ENCODE data around the gene XPR1. TPM values are rescaled to one million over a fixed set of nuclear protein-coding genes. Genes with fewer than 3 reads are reported as not detected.

The XPR1 gene
- total RNA-seq, 4 donors from 2014 or later = 16.8 to 25.3 (median 18.8) TPM

- TF ChIP-seq POLR2A (IDR thresholded peaks at IDR 0.05) (no peak), EP300 (IDR thresholded peaks at IDR 0.05) (no peak), CTCF (IDR thresholded peaks at IDR 0.05) (no peak)
- 76 to 88% methylated on average over 8 of the region's 8 CpGs for WGBS, 2 donors
- no peaks in the 10 kb centered on the region for H3K9me3 ChIP-seq
- H3K4me1 ChIP-seq = peaks cover 0 to 50% (median 20%) of the 10 kb centered on the region in 4 donors
- H3K27ac ChIP-seq = peak overlapping the region in 1 of 4 donors; percentile 61
- H3K27me3 ChIP-seq = no peaks in the 10 kb centered on the region
- peaks cover 0 to 32% (median 0%) of the 10 kb centered on the region in 3 donors for H3K36me3 ChIP-seq
- DNase-seq (ENCODE audit: low spot score in 2 of 2) = no peak
- no peak overlapping the region for H3K4me3 ChIP-seq
Observed at GRCh38 chr1:180922631-180923015, 290.8 kb downstream of the XPR1 start.

- H3K27ac ChIP-seq = peak overlapping the region in 2 of 4 donors; percentile 4 to 61
- H3K36me3 ChIP-seq = peaks cover 0 to 25% (median 0%) of the 10 kb centered on the region in 3 donors
- 54 to 60% methylated on average over 13 of the region's 13 CpGs for WGBS, 2 donors
Observed at GRCh38 chr1:180923021-180923841, 291.4 kb downstream of the XPR1 start.

DNA sequence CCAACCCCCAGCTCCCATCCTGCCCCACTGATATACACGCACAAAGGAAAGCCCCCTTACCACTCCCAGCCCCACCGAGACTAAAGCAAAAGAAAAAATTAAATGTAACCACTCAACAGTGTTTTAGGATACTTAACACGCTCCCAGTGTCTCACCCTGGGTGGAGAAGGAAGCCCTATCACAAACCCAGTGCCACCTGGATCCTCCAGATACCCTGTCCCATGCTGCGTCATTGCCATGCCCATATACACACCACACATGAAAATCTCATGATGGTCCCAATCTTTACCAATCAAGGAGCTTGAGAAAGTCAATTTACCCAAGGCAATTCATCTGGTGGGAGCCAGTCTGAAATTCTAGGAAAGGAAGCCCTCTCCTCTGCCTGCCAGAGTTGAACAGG lies 292.1 kb downstream of the XPR1 start:
- 71 to 81% methylated on average over 4 of the region's 4 CpGs for WGBS, 2 donors
- TF ChIP-seq CTCF (IDR thresholded peaks at IDR 0.05) (no peak), EP300 (IDR thresholded peaks at IDR 0.05) (no peak), POLR2A (IDR thresholded peaks at IDR 0.05) (no peak)
- no peak overlapping the region for H3K27ac ChIP-seq

More at GRCh38 chr1:180923021-180923841, 291.4 kb downstream of the XPR1 start:
- Histone ChIP-seq H3K9me3 (no peaks in the 10 kb centered on the region), H3K4me1 (peaks cover 0 to 57% (median 23%) of the 10 kb centered on the region in 4 donors), H3K27me3 (no peaks in the 10 kb centered on the region), H3K4me3 (no peak overlapping the region)
- DNase-seq (ENCODE audit: low spot score in 2 of 2) = no peak
- TF ChIP-seq EP300 (IDR thresholded peaks at IDR 0.05) = no peak
- TF ChIP-seq POLR2A (IDR thresholded peaks at IDR 0.05) = no peak
- no peak for TF ChIP-seq CTCF (IDR thresholded peaks at IDR 0.05)

GRCh38 chr1:180924939-180925338 lies 293.1 kb downstream of the XPR1 start:
- no peak for TF ChIP-seq EP300 (IDR thresholded peaks at IDR 0.05)
- TF ChIP-seq POLR2A (IDR thresholded peaks at IDR 0.05) = no peak
- no peak for TF ChIP-seq CTCF (IDR thresholded peaks at IDR 0.05)
- Histone ChIP-seq H3K36me3 (peaks cover 0 to 23% (median 0%) of the 10 kb centered on the region in 3 donors), H3K9me3 (no peaks in the 10 kb centered on the region), H3K4me3 (no peak overlapping the region), H3K4me1 (peaks cover 0 to 59% (median 23%) of the 10 kb centered on the region in 4 donors), H3K27me3 (no peaks in the 10 kb centered on the region), H3K27ac (no peak overlapping the region)
- DNase-seq (ENCODE audit: low spot score in 2 of 2) = no peak
- 78 to 91% methylated on average over 2 of the region's 2 CpGs for WGBS, 2 donors

More for the DNA sequence above, 292.1 kb downstream of the XPR1 start:
- Histone ChIP-seq H3K36me3 (peaks cover 0 to 23% (median 0%) of the 10 kb centered on the region in 3 donors), H3K27me3 (no peaks in the 10 kb centered on the region), H3K9me3 (no peaks in the 10 kb centered on the region), H3K4me3 (no peak overlapping the region), H3K4me1 (peaks cover 0 to 62% (median 23%) of the 10 kb centered on the region in 4 donors)
- DNase-seq (ENCODE audit: low spot score in 2 of 2) = no peak

DNA sequence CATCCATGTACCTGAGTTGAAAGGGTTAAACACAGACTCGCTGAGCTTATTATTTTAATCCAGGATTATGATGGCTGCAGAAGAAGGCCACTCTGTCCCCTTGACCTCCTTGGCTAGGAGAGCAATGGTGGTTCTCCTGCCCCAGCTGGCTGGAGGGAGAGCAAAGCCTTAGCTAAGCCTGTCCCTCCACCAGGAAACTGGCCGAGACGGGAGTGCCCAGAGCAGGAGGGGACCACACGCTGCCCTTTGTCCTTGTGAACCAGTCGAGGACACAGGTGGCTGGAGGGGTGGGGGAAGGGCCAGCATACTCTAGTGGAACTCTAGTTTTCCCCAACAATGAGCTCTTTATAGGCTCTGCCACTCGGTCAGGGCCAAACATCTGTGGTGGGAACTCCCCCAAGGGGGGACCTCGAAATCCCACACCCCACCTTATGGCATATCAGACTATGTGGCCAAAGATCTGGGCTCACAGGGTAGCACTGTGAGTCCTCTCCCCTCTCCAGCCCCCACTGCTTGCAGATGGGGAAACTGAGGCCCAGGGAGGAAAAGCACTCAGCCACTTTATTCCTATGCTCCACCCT lies 293.7 kb downstream of the XPR1 start:
- Histone ChIP-seq H3K4me1 (peaks cover 0 to 59% (median 23%) of the 10 kb centered on the region in 4 donors), H3K4me3 (no peak overlapping the region), H3K27ac (peak overlapping the region in 2 of 4 donors; percentile 75 to 77), H3K9me3 (no peaks in the 10 kb centered on the region), H3K36me3 (peaks cover 0 to 23% (median 0%) of the 10 kb centered on the region in 3 donors), H3K27me3 (no peaks in the 10 kb centered on the region)
- WGBS, 2 donors = 15 to 45% methylated on average over 6 to 7 of the region's 7 CpGs
- DNase-seq (ENCODE audit: low spot score in 2 of 2) = no peak
- TF ChIP-seq POLR2A (IDR thresholded peaks at IDR 0.05) = no peak
- no peak for TF ChIP-seq CTCF (IDR thresholded peaks at IDR 0.05)
- no peak for TF ChIP-seq EP300 (IDR thresholded peaks at IDR 0.05)
